SU-DHL-6 (cell line): ENCODE measurements around the gene APLNR.

ENCODE experiments used
- EZH2phosphoT487 ChIP-seq: fragments of 200-600 bp; sonication (generic), shearing (Covaris generic); conservative IDR thresholded peaks from 2 replicates; pipeline ENCODE4 v1.6.1; 2018; ENCODE audit warnings: mild to moderate bottlenecking, antibody characterized with exemption, low read length, moderate library complexity, mixed read lengths
- TF ChIP-seq, protein P1 (sequence below): fragments of 200-600 bp; sonication (generic); IDR thresholded peaks from one replicate; pipeline ENCODE4 v1.5.1; 2017; ENCODE audit warnings: antibody characterized with exemption, mild to moderate bottlenecking, low read length, moderate library complexity; ENCODE audit not compliant: insufficient read depth, poor library complexity, severe bottlenecking

DNA sequence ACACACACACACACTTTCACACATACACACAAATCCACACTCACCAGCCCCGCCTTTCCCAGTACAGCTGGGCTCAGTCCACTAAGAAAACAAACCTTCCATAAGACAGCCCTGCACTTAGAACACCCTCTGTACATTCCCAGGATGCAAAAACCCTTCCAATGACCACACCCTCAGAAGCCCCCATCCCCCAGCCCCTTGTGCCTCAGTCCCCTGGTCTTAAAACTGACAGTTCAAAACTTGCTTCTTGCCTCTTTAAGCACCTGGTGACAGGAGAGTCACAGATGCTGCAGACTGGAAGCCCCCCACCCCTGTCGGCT, 23.0 kb downstream of the APLNR start:
- TF ChIP-seq, protein P1, sequence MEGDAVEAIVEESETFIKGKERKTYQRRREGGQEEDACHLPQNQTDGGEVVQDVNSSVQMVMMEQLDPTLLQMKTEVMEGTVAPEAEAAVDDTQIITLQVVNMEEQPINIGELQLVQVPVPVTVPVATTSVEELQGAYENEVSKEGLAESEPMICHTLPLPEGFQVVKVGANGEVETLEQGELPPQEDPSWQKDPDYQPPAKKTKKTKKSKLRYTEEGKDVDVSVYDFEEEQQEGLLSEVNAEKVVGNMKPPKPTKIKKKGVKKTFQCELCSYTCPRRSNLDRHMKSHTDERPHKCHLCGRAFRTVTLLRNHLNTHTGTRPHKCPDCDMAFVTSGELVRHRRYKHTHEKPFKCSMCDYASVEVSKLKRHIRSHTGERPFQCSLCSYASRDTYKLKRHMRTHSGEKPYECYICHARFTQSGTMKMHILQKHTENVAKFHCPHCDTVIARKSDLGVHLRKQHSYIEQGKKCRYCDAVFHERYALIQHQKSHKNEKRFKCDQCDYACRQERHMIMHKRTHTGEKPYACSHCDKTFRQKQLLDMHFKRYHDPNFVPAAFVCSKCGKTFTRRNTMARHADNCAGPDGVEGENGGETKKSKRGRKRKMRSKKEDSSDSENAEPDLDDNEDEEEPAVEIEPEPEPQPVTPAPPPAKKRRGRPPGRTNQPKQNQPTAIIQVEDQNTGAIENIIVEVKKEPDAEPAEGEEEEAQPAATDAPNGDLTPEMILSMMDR: no peak
- no peak for TF ChIP-seq EZH2phosphoT487
